ENCODE measurements around the gene EHMT2. TPM values are rescaled to one million over a fixed set of nuclear protein-coding genes. Genes with fewer than 3 reads are reported as not detected.

EHMT2 gene
- total RNA-seq, 1 experiment from 2014 or later: 84.0 TPM

DNA sequence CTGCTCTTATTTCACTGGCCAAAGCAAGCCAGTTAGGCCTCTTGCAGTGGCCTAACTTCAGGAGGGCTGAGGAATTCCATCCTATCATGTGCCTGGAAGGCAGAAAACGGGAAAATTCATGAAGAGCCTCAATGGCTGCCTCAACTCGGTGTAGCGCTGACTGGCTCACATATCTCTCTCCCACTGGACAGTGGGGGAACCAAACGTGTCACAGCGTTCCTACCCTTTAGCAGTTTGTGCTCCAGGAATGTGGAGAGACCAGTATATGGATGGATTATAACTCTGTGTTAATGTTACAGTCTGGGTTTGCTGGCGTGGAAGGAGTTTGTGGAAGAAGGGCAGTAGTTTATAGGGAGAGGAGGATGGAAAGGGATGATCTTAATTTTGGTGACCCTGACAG lies 18.3 kb upstream of the EHMT2 start:
- no peaks in the 10 kb centered on the region for H3K9me2 ChIP-seq (ENCODE audit: insufficient read depth)
- BruUV-seq (replicated peaks): no TSS peak
- no peak for ATAC-seq

DNA sequence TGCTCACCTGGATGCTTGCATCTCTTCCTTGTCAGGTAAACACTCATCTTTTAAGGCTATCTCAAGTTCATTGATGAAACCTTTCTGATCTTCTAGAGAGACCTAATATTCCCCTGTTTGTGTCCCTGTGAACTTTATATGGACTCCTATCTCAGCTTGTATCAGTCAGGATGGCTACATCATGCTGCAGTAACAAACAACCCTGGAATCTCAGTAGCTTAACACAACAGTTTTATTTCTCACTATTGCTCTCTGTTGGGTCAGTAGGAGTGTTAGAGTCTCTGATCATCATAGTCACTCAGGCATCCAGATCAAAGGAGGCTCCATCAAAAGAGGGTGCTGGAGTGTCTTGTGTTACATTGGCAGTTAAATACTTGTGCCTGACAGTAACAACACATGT lies 17.9 kb upstream of the EHMT2 start:
- Histone ChIP-seq H3K4me2 (ENCODE audit: low read length) (no peak overlapping the region), H3K27me3 (ENCODE audit: insufficient read depth, low read length) (no peaks in the 10 kb centered on the region), H3K9me2 (ENCODE audit: insufficient read depth) (no peaks in the 10 kb centered on the region), H3K9ac (ENCODE audit: low read length) (no peak overlapping the region), H3K79me2 (ENCODE audit: insufficient read depth, low read length) (no peaks in the 10 kb centered on the region), H3K9me3 (ENCODE audit: control insufficient read depth in 1 of 2, insufficient read depth in 1 of 2, low read depth in 1 of 2, low read length in 2 of 2) (no peaks in the 10 kb centered on the region; a peak in 1 of 4 replicates), H2AFZ (ENCODE audit: low read depth, low read length, poor library complexity, severe bottlenecking) (no peak overlapping the region), H4K20me1 (ENCODE audit: insufficient read depth) (no peaks in the 10 kb centered on the region), H3K4me1 (ENCODE audit: control insufficient read depth in 1 of 2, insufficient read depth in 2 of 2, low read length in 2 of 2) (peaks cover 16 to 36% of the 10 kb centered on the region in 2 experiments), H3K36me3 (ENCODE audit: control insufficient read depth in 1 of 2, insufficient read depth in 2 of 2, low read length in 2 of 2) (no peaks in the 10 kb centered on the region), H3K4me3 (replicated peaks in 1 of 2; ENCODE audit: low read depth in 1 of 2, low read length in 2 of 2) (no peak overlapping the region), H3K27ac (ENCODE audit: low read depth, low read length) (no peak overlapping the region)
- CTCF ChIA-PET: no interaction called here
- TF ChIP-seq ELF1 (IDR thresholded peaks at IDR 0.05; ENCODE audit: borderline replicate concordance, low read depth) (no peak), ATF3 (IDR thresholded peaks at IDR 0.05) (no peak), SP1 (IDR thresholded peaks at IDR 0.05; ENCODE audit: low read depth) (no peak), ZNF274 (IDR thresholded peaks at IDR 0.05; ENCODE audit: low read depth, low read length) (no peak), EZH2phosphoT487 (IDR thresholded peaks at IDR 0.05; ENCODE audit: borderline replicate concordance) (no peak), TCF7L2 (IDR thresholded peaks at IDR 0.05; ENCODE audit: borderline replicate concordance, extremely low read depth, insufficient read depth, insufficient read length) (no peak), EGR1 (IDR thresholded peaks at IDR 0.05; ENCODE audit: low read depth) (no peak), YY1 (IDR thresholded peaks at IDR 0.05; ENCODE audit: extremely low read depth, insufficient replicate concordance, low read depth, low read length) (no peak), RAD21 (IDR thresholded peaks at IDR 0.05; ENCODE audit: low read depth) (no peak)
- TF ChIP-seq, protein P1, sequence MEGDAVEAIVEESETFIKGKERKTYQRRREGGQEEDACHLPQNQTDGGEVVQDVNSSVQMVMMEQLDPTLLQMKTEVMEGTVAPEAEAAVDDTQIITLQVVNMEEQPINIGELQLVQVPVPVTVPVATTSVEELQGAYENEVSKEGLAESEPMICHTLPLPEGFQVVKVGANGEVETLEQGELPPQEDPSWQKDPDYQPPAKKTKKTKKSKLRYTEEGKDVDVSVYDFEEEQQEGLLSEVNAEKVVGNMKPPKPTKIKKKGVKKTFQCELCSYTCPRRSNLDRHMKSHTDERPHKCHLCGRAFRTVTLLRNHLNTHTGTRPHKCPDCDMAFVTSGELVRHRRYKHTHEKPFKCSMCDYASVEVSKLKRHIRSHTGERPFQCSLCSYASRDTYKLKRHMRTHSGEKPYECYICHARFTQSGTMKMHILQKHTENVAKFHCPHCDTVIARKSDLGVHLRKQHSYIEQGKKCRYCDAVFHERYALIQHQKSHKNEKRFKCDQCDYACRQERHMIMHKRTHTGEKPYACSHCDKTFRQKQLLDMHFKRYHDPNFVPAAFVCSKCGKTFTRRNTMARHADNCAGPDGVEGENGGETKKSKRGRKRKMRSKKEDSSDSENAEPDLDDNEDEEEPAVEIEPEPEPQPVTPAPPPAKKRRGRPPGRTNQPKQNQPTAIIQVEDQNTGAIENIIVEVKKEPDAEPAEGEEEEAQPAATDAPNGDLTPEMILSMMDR (IDR thresholded peaks at IDR 0.05 in 2 of 3, conservative IDR thresholded peaks at IDR 0.05 in 1 of 3; ENCODE audit: borderline replicate concordance in 1 of 3, insufficient read depth in 1 of 3, low read depth in 2 of 3, low read length in 2 of 3): no peak
- TF ChIP-seq, protein P2, sequence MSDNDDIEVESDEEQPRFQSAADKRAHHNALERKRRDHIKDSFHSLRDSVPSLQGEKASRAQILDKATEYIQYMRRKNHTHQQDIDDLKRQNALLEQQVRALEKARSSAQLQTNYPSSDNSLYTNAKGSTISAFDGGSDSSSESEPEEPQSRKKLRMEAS (IDR thresholded peaks at IDR 0.05): no peak
- TF ChIP-seq, protein P3, sequence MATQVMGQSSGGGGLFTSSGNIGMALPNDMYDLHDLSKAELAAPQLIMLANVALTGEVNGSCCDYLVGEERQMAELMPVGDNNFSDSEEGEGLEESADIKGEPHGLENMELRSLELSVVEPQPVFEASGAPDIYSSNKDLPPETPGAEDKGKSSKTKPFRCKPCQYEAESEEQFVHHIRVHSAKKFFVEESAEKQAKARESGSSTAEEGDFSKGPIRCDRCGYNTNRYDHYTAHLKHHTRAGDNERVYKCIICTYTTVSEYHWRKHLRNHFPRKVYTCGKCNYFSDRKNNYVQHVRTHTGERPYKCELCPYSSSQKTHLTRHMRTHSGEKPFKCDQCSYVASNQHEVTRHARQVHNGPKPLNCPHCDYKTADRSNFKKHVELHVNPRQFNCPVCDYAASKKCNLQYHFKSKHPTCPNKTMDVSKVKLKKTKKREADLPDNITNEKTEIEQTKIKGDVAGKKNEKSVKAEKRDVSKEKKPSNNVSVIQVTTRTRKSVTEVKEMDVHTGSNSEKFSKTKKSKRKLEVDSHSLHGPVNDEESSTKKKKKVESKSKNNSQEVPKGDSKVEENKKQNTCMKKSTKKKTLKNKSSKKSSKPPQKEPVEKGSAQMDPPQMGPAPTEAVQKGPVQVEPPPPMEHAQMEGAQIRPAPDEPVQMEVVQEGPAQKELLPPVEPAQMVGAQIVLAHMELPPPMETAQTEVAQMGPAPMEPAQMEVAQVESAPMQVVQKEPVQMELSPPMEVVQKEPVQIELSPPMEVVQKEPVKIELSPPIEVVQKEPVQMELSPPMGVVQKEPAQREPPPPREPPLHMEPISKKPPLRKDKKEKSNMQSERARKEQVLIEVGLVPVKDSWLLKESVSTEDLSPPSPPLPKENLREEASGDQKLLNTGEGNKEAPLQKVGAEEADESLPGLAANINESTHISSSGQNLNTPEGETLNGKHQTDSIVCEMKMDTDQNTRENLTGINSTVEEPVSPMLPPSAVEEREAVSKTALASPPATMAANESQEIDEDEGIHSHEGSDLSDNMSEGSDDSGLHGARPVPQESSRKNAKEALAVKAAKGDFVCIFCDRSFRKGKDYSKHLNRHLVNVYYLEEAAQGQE (IDR thresholded peaks at IDR 0.05; ENCODE audit: low read depth): no peak
- POLR2A ChIA-PET: no interaction called here
- ATAC-seq (no peak), DNase-seq (ENCODE audit: low read depth, low spot score) (no peak)
- intact Hi-C loops (cut with micrococcal nuclease): no loop called here
- RAD21 ChIA-PET (ENCODE audit: low non-redundant PET in 1 of 2, low total read pairs in 2 of 2, uncharacterized antibody in 2 of 2, unreplicated experiment in 2 of 2): no interaction called here
- no TSS peak for BruUV-seq (replicated peaks)

More for the DNA sequence above, 18.3 kb upstream of the EHMT2 start:
- no peaks in the 10 kb centered on the region for H4K20me1 ChIP-seq (ENCODE audit: insufficient read depth)
- TF ChIP-seq EZH2 (IDR thresholded peaks at IDR 0.05): no peak
- no peak for TF ChIP-seq YY1 (IDR thresholded peaks at IDR 0.05; ENCODE audit: extremely low read depth, insufficient replicate concordance, low read depth, low read length)
- H3K4me3 ChIP-seq (replicated peaks in 1 of 2; ENCODE audit: low read depth in 1 of 2, low read length in 2 of 2): no peak overlapping the region
- RAD21 ChIA-PET (ENCODE audit: low non-redundant PET in 1 of 2, low total read pairs in 2 of 2, uncharacterized antibody in 2 of 2, unreplicated experiment in 2 of 2): no interaction called here
- no peak overlapping the region for H3K9ac ChIP-seq (ENCODE audit: low read length)
- H3K27me3 ChIP-seq (ENCODE audit: insufficient read depth, low read length): no peaks in the 10 kb centered on the region
- CTCF ChIA-PET: no interaction called here
- peaks cover 12 to 32% of the 10 kb centered on the region in 2 experiments for H3K4me1 ChIP-seq (ENCODE audit: control insufficient read depth in 1 of 2, insufficient read depth in 2 of 2, low read length in 2 of 2)
- intact Hi-C loops (cut with micrococcal nuclease): no loop called here
- H3K79me2 ChIP-seq (ENCODE audit: insufficient read depth, low read length): no peaks in the 10 kb centered on the region
- H3K9me3 ChIP-seq (ENCODE audit: control insufficient read depth in 1 of 2, insufficient read depth in 1 of 2, low read depth in 1 of 2, low read length in 2 of 2): no peaks in the 10 kb centered on the region; a peak in 1 of 4 replicates
- H3K36me3 ChIP-seq (ENCODE audit: control insufficient read depth in 1 of 2, insufficient read depth in 2 of 2, low read length in 2 of 2): no peaks in the 10 kb centered on the region
- H3K27ac ChIP-seq (ENCODE audit: low read depth, low read length): no peak overlapping the region
- DNase-seq (ENCODE audit: low read depth, low spot score): no peak
- H3K4me2 ChIP-seq (ENCODE audit: low read length): no peak overlapping the region
- POLR2A ChIA-PET: no interaction called here
- H2AFZ ChIP-seq (ENCODE audit: low read depth, low read length, poor library complexity, severe bottlenecking): no peak overlapping the region

Measured in HCT116 (cell line).